GM18526 (cell line): ENCODE measurements around the gene USP31.

Experiments
- POLR2A ChIP-seq: IDR thresholded peaks from 3 replicates; pipeline ENCODE4 v1.6.1; 2011; ENCODE audit not compliant: insufficient read length; ENCODE audit errors: extremely low read depth

The USP31 gene

GRCh38 chr16:23172583-23172982 is 23.3 kb upstream of the USP31 start:
- TF ChIP-seq POLR2A = no peak

DNA sequence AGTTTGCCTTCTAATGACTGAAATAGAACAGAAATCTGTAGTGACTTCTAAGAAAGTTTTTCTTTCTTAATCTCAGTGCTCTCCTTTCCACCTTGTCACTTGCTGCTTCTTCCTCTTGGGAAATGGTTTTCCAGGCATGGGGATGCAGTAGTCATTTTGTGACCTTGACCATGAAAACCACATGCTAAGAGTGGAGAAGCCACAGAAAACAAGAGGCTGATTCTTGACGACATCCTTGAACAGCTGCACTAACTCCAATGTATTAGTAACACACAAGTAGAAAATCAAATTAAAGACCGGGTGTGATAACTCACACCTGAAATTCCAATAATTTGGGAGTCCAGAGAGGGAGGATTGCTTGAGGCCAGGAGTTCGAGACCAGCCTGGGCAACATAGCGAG is 15.5 kb upstream of the USP31 start:
- TF ChIP-seq POLR2A = no peak

DNA sequence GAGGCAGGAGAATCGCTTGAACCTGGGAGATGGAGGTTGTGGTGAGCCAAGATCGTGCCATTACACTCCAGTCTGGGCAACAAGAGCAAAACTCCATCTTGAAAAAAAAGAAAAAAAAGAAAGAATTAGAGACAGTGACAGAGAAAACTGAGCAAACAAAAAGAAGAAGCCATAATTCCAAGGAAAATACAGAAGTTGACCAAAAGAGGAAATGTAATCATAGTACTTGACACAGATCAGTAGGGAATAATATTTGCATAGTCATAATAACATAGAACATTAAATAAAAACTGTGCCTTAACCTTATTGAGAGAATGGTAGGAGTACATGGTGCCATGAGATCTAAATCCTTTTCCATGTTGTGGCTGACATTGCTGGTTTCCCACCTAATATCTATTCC is 14.7 kb upstream of the USP31 start:
- no peak for TF ChIP-seq POLR2A

GRCh38 chr16:23160574-23160973 is 11.3 kb upstream of the USP31 start:
- no peak for TF ChIP-seq POLR2A

- no peak for TF ChIP-seq POLR2A
These were observed 10.8 kb upstream of the USP31 start for GRCh38 chr16:23160082-23160481.

- TF ChIP-seq POLR2A = no peak
These were observed 8.9 kb upstream of the USP31 start for GRCh38 chr16:23158114-23158513.

GRCh38 chr16:23156946-23157460 is 7.8 kb upstream of the USP31 start:
- no peak for TF ChIP-seq POLR2A

- TF ChIP-seq POLR2A = no peak
These were observed 6.9 kb upstream of the USP31 start for GRCh38 chr16:23156110-23156509.

- TF ChIP-seq POLR2A = no peak
These were observed 6.3 kb upstream of the USP31 start for GRCh38 chr16:23155445-23156049.

DNA sequence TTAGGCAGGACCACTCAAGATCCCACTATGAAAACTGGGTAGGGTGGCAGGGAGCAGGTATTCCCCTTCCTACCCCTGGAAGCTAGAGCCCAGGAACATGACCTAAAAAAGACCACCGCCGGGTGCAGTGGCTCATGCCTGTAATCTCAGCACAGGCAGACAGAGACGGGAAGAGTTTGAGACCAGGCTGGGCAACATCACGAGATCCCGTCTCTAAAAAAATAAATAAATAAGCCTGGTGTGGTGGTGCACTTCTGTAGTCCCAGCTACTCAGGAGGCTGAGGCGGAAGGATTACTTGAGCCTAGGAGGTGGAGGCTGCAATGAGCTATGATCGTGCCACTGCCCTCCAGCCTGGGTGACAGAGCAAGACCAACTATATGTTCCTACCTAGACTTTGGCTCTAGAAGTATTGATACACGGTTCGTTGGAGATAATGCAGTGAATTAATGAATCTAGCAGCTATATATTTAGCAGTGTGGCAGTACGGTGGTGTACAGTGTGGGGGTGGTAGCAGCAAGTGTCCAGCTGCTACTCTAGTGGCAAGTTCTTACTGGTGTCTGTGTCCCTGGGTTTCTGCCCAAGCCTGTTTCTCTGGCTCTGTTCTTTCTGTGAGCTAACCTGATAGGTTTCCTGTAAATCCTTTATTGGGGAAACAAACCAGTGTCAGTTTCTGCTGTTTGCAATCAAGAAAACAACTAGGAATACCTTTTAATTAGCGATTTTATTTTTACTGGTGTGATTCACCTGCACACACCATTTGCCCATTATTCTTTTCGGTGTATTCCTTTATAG is 3.3 kb upstream of the USP31 start:
- no peak for TF ChIP-seq POLR2A

DNA sequence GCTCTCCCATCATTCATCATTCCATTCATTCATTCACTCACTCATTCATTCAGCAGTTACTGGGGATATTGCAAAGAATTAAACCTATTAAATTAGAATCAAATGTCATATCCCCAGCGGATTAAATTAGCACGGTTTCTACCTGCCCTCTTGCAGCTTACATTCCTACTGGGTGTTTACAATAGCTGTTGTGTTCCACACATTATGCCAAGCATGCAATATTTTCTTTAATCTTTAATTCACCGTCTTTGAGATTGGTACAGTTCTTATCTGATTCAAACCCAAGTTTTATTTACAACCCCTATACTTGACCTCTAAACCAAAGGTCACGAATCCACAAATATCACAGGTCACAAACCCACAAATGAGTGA is 727 bp upstream of the USP31 start:
- no peak for TF ChIP-seq POLR2A

- TF ChIP-seq POLR2A = no peak
These were observed 562 bp downstream of the USP31 start for GRCh38 chr16:23148513-23149266.

DNA sequence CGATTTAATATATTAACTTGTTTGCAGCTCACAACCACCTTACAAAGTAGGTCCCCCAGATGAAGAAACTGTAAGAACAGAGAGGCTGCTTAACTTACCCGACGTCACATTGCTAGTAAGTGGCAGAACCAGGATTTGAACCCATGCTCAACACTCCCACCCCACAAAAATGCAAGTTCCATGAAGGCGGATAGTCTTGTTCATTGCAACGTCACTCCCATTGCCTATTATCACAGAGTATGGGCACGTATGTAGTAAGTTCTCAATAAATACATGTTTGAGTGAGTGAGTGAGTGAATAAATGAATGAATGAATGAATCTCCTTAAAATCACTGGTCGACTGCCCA is 1.1 kb downstream of the USP31 start:
- TF ChIP-seq POLR2A = no peak

DNA sequence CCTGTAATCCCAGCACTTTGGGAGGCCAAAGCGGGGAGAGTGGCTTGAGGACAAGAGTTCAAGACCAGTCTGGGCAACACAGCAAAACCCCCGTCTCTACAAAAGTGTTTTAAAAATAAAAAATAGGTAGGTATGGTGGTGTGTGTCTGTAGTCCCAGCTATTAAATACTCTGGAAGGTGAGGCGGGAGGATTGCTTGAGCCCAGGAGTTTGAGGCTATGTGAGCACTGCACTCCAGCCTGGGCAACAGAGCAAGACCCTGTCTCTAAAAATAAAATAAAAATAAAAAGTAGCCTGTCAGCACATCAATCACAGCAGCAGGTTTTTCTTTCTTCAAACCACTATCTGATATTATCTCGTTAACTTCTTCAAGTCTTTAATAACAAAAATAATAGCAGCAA is 1.6 kb downstream of the USP31 start:
- no peak for TF ChIP-seq POLR2A

DNA sequence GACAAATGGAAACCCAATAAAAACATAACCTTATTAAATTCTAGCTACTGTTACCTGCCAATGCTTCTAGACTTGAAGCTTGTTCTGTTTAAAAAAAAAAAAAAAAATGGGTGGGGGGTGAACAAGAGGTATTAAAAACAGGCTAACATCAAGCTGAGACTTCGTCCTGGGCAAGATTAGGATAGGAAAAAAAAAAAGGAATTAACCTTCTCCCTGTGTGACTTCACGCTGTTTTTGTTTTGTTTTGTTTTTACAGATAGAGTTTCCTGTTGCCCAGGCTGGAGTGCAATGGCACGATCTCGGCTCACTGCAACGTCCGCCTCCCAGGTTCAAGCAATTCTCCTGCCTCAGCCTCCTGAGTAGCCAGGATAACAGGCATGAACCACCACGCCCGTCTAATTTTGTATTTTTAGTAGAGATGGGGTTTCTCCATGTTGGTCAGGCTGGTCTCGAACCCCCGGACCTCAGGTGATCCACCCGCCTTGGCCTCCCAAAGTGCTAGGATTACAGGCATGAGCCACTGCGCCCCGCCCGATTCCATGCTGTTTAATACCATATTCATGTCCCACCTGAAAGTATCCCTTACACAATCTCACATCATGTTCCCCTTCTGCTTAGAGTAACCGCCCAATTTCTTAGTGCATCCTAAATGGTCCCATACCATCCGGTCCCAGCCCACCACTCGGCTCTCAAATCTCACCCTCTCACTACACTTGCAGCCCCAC is 2.2 kb downstream of the USP31 start:
- no peak for TF ChIP-seq POLR2A
